Measurements from ENCODE around the gene AFM.

Gene AFM

GRCh38 chr4:73436674-73437557, 44.6 kb upstream of the AFM start:
- Histone ChIP-seq H3K27ac (ENCODE audit: low read length) (no peak overlapping the region), H3K9me3 (ENCODE audit: insufficient read depth, low read length, severe bottlenecking) (no peaks in the 10 kb centered on the region), H3K36me3 (ENCODE audit: insufficient read depth, low read length) (no peaks in the 10 kb centered on the region), H3K4me3 (ENCODE audit: low read depth in 1 of 2, low read length in 2 of 2) (no peak overlapping the region), H3K27me3 (ENCODE audit: insufficient read depth, low read length, poor library complexity) (no peaks in the 10 kb centered on the region), H2AFZ (ENCODE audit: low read depth, low read length) (no peak overlapping the region), H3K4me1 (ENCODE audit: insufficient read depth, low read length) (no peaks in the 10 kb centered on the region), H4K20me1 (ENCODE audit: insufficient read depth, low read length) (no peaks in the 10 kb centered on the region), H3K9ac (ENCODE audit: low read depth, low read length) (no peak overlapping the region), H3K4me2 (ENCODE audit: insufficient read depth, low read length) (no peak overlapping the region), H3K79me2 (ENCODE audit: insufficient read depth, low read length) (no peaks in the 10 kb centered on the region)
- no peak for TF ChIP-seq CTCF (IDR thresholded peaks at IDR 0.05; ENCODE audit: borderline replicate concordance, extremely low read depth, low read length, poor library complexity, severe bottlenecking)
- no peak for TF ChIP-seq EZH2 (IDR thresholded peaks at IDR 0.05; ENCODE audit: borderline replicate concordance, low read depth, low read length, severe bottlenecking)
- DNase-seq (no peak), ATAC-seq (ENCODE audit: insufficient read depth, low read depth) (no peak)

GRCh38 chr4:73437558-73437956, 44.0 kb upstream of the AFM start:
- ATAC-seq (ENCODE audit: insufficient read depth, low read depth) (no peak), DNase-seq (no peak)
- no peak for TF ChIP-seq EZH2 (IDR thresholded peaks at IDR 0.05; ENCODE audit: borderline replicate concordance, low read depth, low read length, severe bottlenecking)
- no peak for TF ChIP-seq CTCF (IDR thresholded peaks at IDR 0.05; ENCODE audit: borderline replicate concordance, extremely low read depth, low read length, poor library complexity, severe bottlenecking)
- Histone ChIP-seq H3K27me3 (ENCODE audit: insufficient read depth, low read length, poor library complexity) (no peaks in the 10 kb centered on the region), H3K9ac (ENCODE audit: low read depth, low read length) (no peak overlapping the region), H3K4me3 (ENCODE audit: low read depth in 1 of 2, low read length in 2 of 2) (no peak overlapping the region), H3K4me2 (ENCODE audit: insufficient read depth, low read length) (no peak overlapping the region), H4K20me1 (ENCODE audit: insufficient read depth, low read length) (no peaks in the 10 kb centered on the region), H3K36me3 (ENCODE audit: insufficient read depth, low read length) (no peaks in the 10 kb centered on the region), H2AFZ (ENCODE audit: low read depth, low read length) (no peak overlapping the region), H3K27ac (ENCODE audit: low read length) (no peak overlapping the region), H3K79me2 (ENCODE audit: insufficient read depth, low read length) (no peaks in the 10 kb centered on the region), H3K9me3 (ENCODE audit: insufficient read depth, low read length, severe bottlenecking) (no peaks in the 10 kb centered on the region), H3K4me1 (ENCODE audit: insufficient read depth, low read length) (no peaks in the 10 kb centered on the region)

DNA sequence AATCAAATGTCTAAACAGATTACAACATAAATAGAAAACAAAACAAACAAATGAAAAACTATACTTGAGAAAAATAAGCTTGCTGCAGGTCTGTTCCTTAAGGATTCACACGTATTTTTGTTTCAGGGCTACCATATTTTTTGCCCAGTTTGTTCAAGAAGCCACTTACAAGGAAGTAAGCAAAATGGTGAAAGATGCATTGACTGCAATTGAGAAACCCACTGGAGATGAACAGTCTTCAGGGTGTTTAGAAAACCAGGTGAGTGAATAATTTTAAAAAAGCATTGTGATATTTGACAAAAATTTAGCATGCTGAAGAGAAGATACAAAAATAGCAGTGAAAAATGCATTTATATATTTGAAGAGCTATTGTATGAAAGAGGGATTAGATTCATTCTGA, 43.5 kb upstream of the AFM start:
- TF ChIP-seq CTCF (IDR thresholded peaks at IDR 0.05; ENCODE audit: borderline replicate concordance, extremely low read depth, low read length, poor library complexity, severe bottlenecking) (no peak), EZH2 (IDR thresholded peaks at IDR 0.05; ENCODE audit: borderline replicate concordance, low read depth, low read length, severe bottlenecking) (no peak)
- Histone ChIP-seq H3K27me3 (ENCODE audit: insufficient read depth, low read length, poor library complexity) (no peaks in the 10 kb centered on the region), H3K27ac (ENCODE audit: low read length) (no peak overlapping the region), H3K36me3 (ENCODE audit: insufficient read depth, low read length) (no peaks in the 10 kb centered on the region), H3K9me3 (ENCODE audit: insufficient read depth, low read length, severe bottlenecking) (no peaks in the 10 kb centered on the region), H3K79me2 (ENCODE audit: insufficient read depth, low read length) (no peaks in the 10 kb centered on the region), H3K4me3 (ENCODE audit: low read depth in 1 of 2, low read length in 2 of 2) (no peak overlapping the region), H3K4me2 (ENCODE audit: insufficient read depth, low read length) (no peak overlapping the region), H2AFZ (ENCODE audit: low read depth, low read length) (no peak overlapping the region), H3K9ac (ENCODE audit: low read depth, low read length) (no peak overlapping the region), H4K20me1 (ENCODE audit: insufficient read depth, low read length) (no peaks in the 10 kb centered on the region), H3K4me1 (ENCODE audit: insufficient read depth, low read length) (no peaks in the 10 kb centered on the region)
- no peak for DNase-seq
- no peak for ATAC-seq (ENCODE audit: insufficient read depth, low read depth)

Data from DND-41 (cell line).